ENCODE data around the gene KLHDC1.

The KLHDC1 gene

DNA sequence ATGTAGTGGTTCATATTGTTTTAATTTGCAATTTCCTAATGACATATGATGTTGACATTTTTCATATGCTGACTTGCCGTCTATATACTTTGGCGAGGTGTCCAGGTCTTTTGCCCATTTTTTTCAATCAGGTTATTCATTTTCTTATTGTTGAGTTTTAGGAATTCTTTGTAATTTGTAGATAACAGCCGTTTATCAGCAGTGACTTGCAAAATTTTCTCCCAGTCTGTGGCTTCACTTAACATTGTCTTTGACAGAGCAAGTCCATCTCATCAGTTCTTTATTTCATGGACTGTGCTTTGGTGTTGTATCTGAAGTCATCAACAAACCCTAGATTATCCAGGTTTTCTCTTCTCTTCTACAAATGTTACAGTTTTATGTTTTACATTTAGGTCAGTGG is 62.5 kb downstream of the KLHDC1 start:
- TF ChIP-seq EP300 (IDR thresholded peaks at IDR 0.05; ENCODE audit: borderline replicate concordance) (no peak), TAF1 (IDR thresholded peaks at IDR 0.05; ENCODE audit: low read depth) (no peak), CREB1 (IDR thresholded peaks at IDR 0.05; ENCODE audit: low read depth) (no peak), REST (IDR thresholded peaks at IDR 0.05; ENCODE audit: low read depth) (no peak), YY1 (IDR thresholded peaks at IDR 0.05; ENCODE audit: low read depth) (no peak), MAX (IDR thresholded peaks at IDR 0.05) (no peak)

GRCh38 chr14:49761839-49762551 is 69.1 kb downstream of the KLHDC1 start:
- TF ChIP-seq EGR1 (IDR thresholded peaks at IDR 0.05) (no peak), MAX (IDR thresholded peaks at IDR 0.05) (no peak), EP300 (IDR thresholded peaks at IDR 0.05; ENCODE audit: borderline replicate concordance) (no peak), TCF12 (IDR thresholded peaks at IDR 0.05; ENCODE audit: low read depth) (no peak), CREB1 (IDR thresholded peaks at IDR 0.05; ENCODE audit: low read depth) (no peak), CEBPB (IDR thresholded peaks at IDR 0.05) (no peak), USF1 (IDR thresholded peaks at IDR 0.05) (no peak), FOXM1 (IDR thresholded peaks at IDR 0.05; ENCODE audit: borderline replicate concordance, low read depth) (no peak), TAF1 (IDR thresholded peaks at IDR 0.05; ENCODE audit: low read depth) (no peak), TEAD4 (IDR thresholded peaks at IDR 0.05) (no peak), NFIC (IDR thresholded peaks at IDR 0.05) (no peak), RAD21 (IDR thresholded peaks at IDR 0.05; ENCODE audit: low read depth) (no peak), REST (IDR thresholded peaks at IDR 0.05; ENCODE audit: low read depth) (no peak), ZBTB7A (IDR thresholded peaks at IDR 0.05; ENCODE audit: low read depth) (no peak), YY1 (IDR thresholded peaks at IDR 0.05; ENCODE audit: low read depth) (no peak)

DNA sequence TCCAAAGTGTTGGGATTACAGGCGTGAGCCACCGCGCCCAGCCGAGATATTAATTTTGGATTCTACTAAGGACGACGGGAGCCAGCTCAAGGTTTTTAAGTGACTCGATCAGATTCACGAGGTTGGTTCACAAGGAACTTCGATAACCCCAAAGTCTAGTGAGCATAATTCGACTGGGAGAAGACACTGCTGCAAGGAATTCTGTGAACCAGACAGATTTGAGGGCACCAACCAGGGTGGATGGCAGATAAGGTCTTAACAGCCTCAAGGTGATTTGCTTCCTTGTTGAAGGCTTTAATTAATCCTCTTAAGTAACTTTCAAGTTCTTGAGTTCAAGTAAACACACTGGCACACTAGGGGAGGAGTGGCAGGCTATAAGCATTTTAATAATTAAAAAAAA is 73.9 kb downstream of the KLHDC1 start:
- TF ChIP-seq EGR1 (IDR thresholded peaks at IDR 0.05) (no peak), YY1 (IDR thresholded peaks at IDR 0.05; ENCODE audit: low read depth) (no peak), ZBTB7A (IDR thresholded peaks at IDR 0.05; ENCODE audit: low read depth) (no peak), CEBPB (IDR thresholded peaks at IDR 0.05) (no peak), TCF12 (IDR thresholded peaks at IDR 0.05; ENCODE audit: low read depth) (no peak), TAF1 (IDR thresholded peaks at IDR 0.05; ENCODE audit: low read depth) (no peak), FOXM1 (IDR thresholded peaks at IDR 0.05; ENCODE audit: borderline replicate concordance, low read depth) (no peak), RAD21 (IDR thresholded peaks at IDR 0.05; ENCODE audit: low read depth) (no peak), CREB1 (IDR thresholded peaks at IDR 0.05; ENCODE audit: low read depth) (no peak), MAX (IDR thresholded peaks at IDR 0.05) (no peak), EP300 (IDR thresholded peaks at IDR 0.05; ENCODE audit: borderline replicate concordance) (no peak)

DNA sequence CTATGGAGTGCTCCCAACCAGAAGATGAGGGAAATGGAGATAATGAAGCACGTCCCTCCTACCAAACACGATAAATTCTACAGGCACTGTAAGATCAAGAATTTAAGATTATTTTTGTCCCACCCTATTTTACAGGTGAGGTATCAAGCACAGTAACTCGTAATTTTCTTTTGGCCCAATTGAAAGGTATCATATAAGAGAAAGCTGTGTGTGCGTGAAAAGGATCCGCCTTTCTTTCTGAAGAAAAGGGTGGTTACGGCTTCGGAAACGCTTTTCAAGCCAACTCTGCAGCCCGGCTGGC is 74.3 kb downstream of the KLHDC1 start:
- TF ChIP-seq EP300 (IDR thresholded peaks at IDR 0.05; ENCODE audit: borderline replicate concordance) (no peak), USF1 (IDR thresholded peaks at IDR 0.05) (no peak), TAF1 (IDR thresholded peaks at IDR 0.05; ENCODE audit: low read depth) (no peak), CEBPB (IDR thresholded peaks at IDR 0.05) (no peak), REST (IDR thresholded peaks at IDR 0.05; ENCODE audit: low read depth) (no peak), TEAD4 (IDR thresholded peaks at IDR 0.05) (no peak)

Measured in Ishikawa (cell line).